Measurements from ENCODE around the gene MAFB. TPM values are rescaled to one million over a fixed set of nuclear protein-coding genes. Genes with fewer than 3 reads are reported as not detected.
A peak's percentile ranks its signal among the peaks of the same experiment; 100 is the strongest.
"Not testable (repeated sequence)": the region's sequence is repeated elsewhere in the genome, so short reads cannot be mapped to it uniquely, and the experiment has no call there.

The MAFB gene
- not detected in 2 replicates for total RNA-seq (2011; cell fraction: chromatin; rRNA removed; ENCODE audit: low replicate concordance)
- not detected in 2 replicates for total RNA-seq (2011; cell fraction: nucleolus; rRNA removed)
- not detected in 2 replicates for total RNA-seq (2011; cell fraction: nucleoplasm; rRNA removed)
- total RNA-seq (2014; rRNA removed) (not detected in 2 replicates), total RNA-seq (2014; rRNA removed; fragmentation: Illumina TruSeq; extraction: Trizol) (not detected in 2 replicates), total RNA-seq (2015; rRNA removed; fragmentation: Illumina TruSeq; extraction: Trizol) (not detected in 2 replicates), total RNA-seq (2021) (0.04 and 0.09 TPM in 2 replicates), polyA plus RNA-seq (2011; rRNA removed) (not detected in 2 replicates), polyA plus RNA-seq (2014; fragmentation: Illumina TruSeq; extraction: Trizol) (not detected in 2 replicates), polyA plus RNA-seq (2014; fragmentation: Nextera tagmentation; extraction: Ambion mirVana) (not detected), polyA plus RNA-seq (2014; rRNA removed) (not detected in 2 replicates), polyA minus RNA-seq (2011; rRNA and poly(A)+ RNA removed) (not detected in 2 replicates), Bru-seq, nascent RNA (percentile 20 among the genes with signal in this experiment), BruChase-seq, experiment 1, labeled RNA remaining after a 2-hour chase (percentile 19 among the genes with signal in this experiment), BruChase-seq, experiment 2, labeled RNA remaining after a 6-hour chase (percentile 26 among the genes with signal in this experiment)
- polyA plus RNA-seq (2011; cell fraction: cytosol; rRNA removed), result not detected in 2 replicates
- polyA plus RNA-seq (2011; cell fraction: nucleus; rRNA removed), result not detected in 2 replicates
- polyA plus RNA-seq (2012), result 0.03 TPM in 1 of 2 replicates, not detected in the other
- polyA minus RNA-seq (2011; cell fraction: cytosol; rRNA and poly(A)+ RNA removed), result not detected in 2 replicates
- not detected in 2 replicates for polyA minus RNA-seq (2011; cell fraction: nucleus; rRNA and poly(A)+ RNA removed)
- long read RNA-seq, experiment 1, result 0 reads
- long read RNA-seq, experiment 2, result 0 reads
- long read RNA-seq, experiment 3, result 0 reads

DNA sequence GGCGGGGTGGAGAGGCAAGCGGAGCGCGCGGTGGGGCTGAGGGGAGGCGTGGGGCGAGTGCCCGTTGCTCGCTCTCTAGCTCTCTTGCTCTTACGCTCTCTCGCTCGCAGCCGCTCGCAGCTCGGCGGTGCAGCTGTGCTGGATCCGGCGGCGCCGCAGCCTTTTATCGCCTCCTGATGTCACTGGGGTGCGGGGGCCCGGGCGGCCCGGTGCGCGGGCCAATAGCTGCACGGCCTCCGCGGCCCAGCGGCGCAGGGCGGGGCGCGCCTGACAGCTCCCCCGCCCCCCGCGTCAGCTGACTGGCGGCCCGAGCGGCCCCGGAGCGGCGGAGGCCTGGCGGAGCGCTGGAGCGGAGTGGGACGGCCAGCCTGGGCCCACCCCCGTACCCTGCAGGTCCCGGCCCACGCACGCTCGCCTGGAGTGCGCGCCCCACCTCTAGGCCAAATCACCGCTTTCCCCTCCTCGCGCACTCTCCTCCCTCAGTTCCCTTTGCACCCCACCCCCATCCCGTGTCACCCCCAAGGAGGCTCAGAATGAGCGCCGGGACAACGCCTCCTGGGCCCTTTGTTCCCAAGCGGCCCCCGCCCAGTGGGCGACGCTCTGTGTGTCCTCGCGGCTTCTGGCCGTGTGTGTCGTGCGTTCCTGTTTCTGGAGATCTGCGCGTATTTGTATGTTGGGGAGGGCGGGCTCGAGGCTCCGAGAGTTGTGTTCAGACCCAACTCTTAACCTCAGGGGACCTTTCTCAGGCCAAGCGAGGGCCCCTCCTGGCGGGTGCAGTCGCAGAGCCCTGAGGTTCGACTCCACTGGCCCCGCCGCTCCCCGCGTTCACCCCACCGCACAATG lies at the start of gene MAFB:
Gene MAFB (minus strand): TSS at position 137 of the 843 bp plus-strand sequence. CDS start 386 bp downstream, outside the sequence.
- peak; percentile 37 to 61 (median 57) for DNase-seq (ENCODE audit: extremely low read depth in 1 of 4, low spot score in 3 of 4)
- FAIRE-seq, result no peak
- intact Hi-C loops (cut with micrococcal nuclease) (no loop called here), in situ Hi-C loops (cut with MboI) (loop anchor here (25.0 kb wide), 1 partner anchor 1427 kb away; no protein-coding TSS in a partner anchor)
- Histone ChIP-seq H3K27ac (ENCODE audit: extremely low read depth, low read depth, low read length) (no peak within 1 kb of the TSS), H2AFZ (ENCODE audit: low read depth, low read length) (peak within 1 kb of the TSS; percentile 65; the same call in 1 of the 2 replicates), H3K9me1 (ENCODE audit: control insufficient read depth, insufficient read depth, low read length) (no peaks in the 10 kb centered on the region), H3K4me2 (ENCODE audit: insufficient read depth, low read length) (peak within 1 kb of the TSS; percentile 46), H3K9me3 (replicated peaks; ENCODE audit: control insufficient read depth, insufficient read depth, low read depth, low read length) (no peaks in the 10 kb centered on the region), H3K4me1 (replicated peaks in 1 of 2; ENCODE audit: control insufficient read depth in 2 of 2, insufficient read depth in 2 of 2, low read length in 2 of 2) (peaks cover 0 to 25% of the 10 kb centered on the region in 2 experiments; a peak in 2 of 5 replicates), H3K36me3 (ENCODE audit: control insufficient read depth, insufficient read depth, low read length) (no peaks in the 10 kb centered on the region), H3K27me3 (ENCODE audit: control insufficient read depth in 2 of 2, insufficient read depth in 2 of 2, low read length in 2 of 2) (peaks cover 9 to 46% of the 10 kb centered on the region in 2 experiments; a peak in 3 of 5 replicates), H3K79me2 (ENCODE audit: control insufficient read depth, insufficient read depth, low read length) (no peaks in the 10 kb centered on the region), H4K20me1 (replicated peaks; ENCODE audit: control insufficient read depth, insufficient read depth, low read length) (no peaks in the 10 kb centered on the region), H3K4me3 (peak within 1 kb of the TSS; percentile 9; the same call in 1 of the 2 replicates), H3K9ac (ENCODE audit: insufficient read depth in 1 of 2, low read depth in 2 of 2, low read length in 2 of 2) (no peak within 1 kb of the TSS; a peak in 1 of 4 replicates)
- ATAC-seq, result peak; percentile 85
- ChIA-PET POLR2A (interaction anchor here (0.7 kb wide), 1 partner anchor 170 kb away, joined by 3 read pairs; no protein-coding TSS in a partner anchor), CTCF (ENCODE audit: low intra/inter-chr PET ratio) (no interaction called here)
- TF ChIP-seq E2F6 (IDR thresholded peaks at IDR 0.05; ENCODE audit: borderline replicate concordance in 1 of 2, extremely low read depth in 1 of 2, insufficient read depth in 1 of 2, insufficient read length in 1 of 2, low read depth in 1 of 2, low read length in 1 of 2, poor library complexity in 1 of 2, severe bottlenecking in 1 of 2), result peak in 1 of 2 experiments; percentile 6
- TF ChIP-seq TAF9B (IDR thresholded peaks at IDR 0.05; ENCODE audit: partially characterized antibody), result no peak
- TF ChIP-seq NRF1 (conservative IDR thresholded peaks at IDR 0.05 in 1 of 2, IDR thresholded peaks at IDR 0.05 in 1 of 2), result peak in 1 of 2 experiments; percentile 29; a peak in 2 of 4 replicates
- TF ChIP-seq EGR1 (conservative IDR thresholded peaks at IDR 0.05), result peak; percentile 37; the same call in 1 of the 2 replicates
- TF ChIP-seq VEZF1 (CRISPR knock-in tag; IDR thresholded peaks at IDR 0.05), result peak; percentile 29; the same call in 1 of the 2 replicates
- no TSS peak for BruUV-seq (replicated peaks)
- 35% methylated on average over 37 of the region's 85 CpGs for WGBS (ENCODE audit: insufficient coverage, low coverage, missing lambda C conversion rate)

- in situ Hi-C loops (cut with MboI); POLR2A ChIA-PET; H3K4me1 ChIP-seq (replicated peaks in 1 of 2; ENCODE audit: control insufficient read depth in 2 of 2, insufficient read depth in 2 of 2, low read length in 2 of 2); CTCF ChIA-PET (ENCODE audit: low intra/inter-chr PET ratio); H3K79me2 ChIP-seq (ENCODE audit: control insufficient read depth, insufficient read depth, low read length); intact Hi-C loops (cut with micrococcal nuclease); H3K4me3 ChIP-seq; FAIRE-seq; H3K27ac ChIP-seq (ENCODE audit: extremely low read depth, low read depth, low read length); ATAC-seq; H3K36me3 ChIP-seq (ENCODE audit: control insufficient read depth, insufficient read depth, low read length); H4K20me1 ChIP-seq (replicated peaks; ENCODE audit: control insufficient read depth, insufficient read depth, low read length); H3K4me2 ChIP-seq (ENCODE audit: insufficient read depth, low read length); BruUV-seq (replicated peaks); H3K9me3 ChIP-seq (replicated peaks; ENCODE audit: control insufficient read depth, insufficient read depth, low read depth, low read length); H3K9ac ChIP-seq (ENCODE audit: insufficient read depth in 1 of 2, low read depth in 2 of 2, low read length in 2 of 2); H2AFZ ChIP-seq (ENCODE audit: low read depth, low read length); H3K27me3 ChIP-seq (ENCODE audit: control insufficient read depth in 2 of 2, insufficient read depth in 2 of 2, low read length in 2 of 2); H3K9me1 ChIP-seq (ENCODE audit: control insufficient read depth, insufficient read depth, low read length); DNase-seq (ENCODE audit: extremely low read depth in 1 of 4, low spot score in 3 of 4): not testable (repeated sequence)
- WGBS (ENCODE audit: insufficient coverage, low coverage, missing lambda C conversion rate), result 2% methylated on average over 4 of the region's 4 CpGs
Measured at GRCh38 chr20:40736468-40736867, 47.4 kb upstream of the MAFB start.
